GM19035 (cell line): Measurements from ENCODE around the gene TMEM115.

ENCODE experiments used
- ATAC-seq: cut with Tn5 transposase; IDR thresholded peaks from one replicate; pipeline ENCODE4 v1.9.1; 2021; ENCODE audit not compliant: unreplicated experiment

TMEM115 gene

DNA sequence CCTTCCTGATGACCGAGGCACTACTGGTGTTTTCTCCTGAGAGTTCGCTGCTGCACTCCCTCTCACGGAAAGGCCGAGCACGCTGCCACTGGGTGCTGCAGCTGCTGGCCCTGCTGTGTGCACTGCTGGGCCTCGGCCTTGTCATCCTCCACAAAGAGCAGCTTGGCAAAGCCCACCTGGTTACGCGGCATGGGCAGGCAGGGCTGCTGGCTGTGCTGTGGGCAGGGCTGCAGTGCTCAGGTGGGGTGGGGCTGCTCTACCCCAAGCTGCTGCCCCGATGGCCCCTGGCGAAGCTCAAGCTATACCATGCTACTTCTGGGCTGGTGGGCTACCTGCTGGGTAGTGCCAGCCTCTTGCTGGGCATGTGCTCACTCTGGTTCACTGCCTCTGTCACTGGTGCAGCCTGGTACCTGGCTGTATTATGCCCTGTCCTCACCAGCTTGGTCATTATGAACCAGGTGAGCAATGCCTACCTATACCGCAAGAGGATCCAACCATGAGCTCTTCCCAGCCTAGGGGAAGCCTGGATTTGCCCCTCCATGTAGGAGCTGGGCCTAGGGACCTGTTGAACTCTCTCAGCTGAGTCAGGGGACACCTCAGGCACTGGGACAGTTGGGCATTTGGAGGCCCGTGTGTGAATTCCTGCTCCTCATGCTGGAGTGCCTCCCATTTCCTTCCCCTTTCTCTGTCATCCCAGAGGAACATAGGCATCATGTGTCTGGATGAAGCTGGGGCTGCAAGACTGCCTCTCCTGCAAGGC, 5.9 kb downstream of the TMEM115 start:
- no peak for ATAC-seq

DNA sequence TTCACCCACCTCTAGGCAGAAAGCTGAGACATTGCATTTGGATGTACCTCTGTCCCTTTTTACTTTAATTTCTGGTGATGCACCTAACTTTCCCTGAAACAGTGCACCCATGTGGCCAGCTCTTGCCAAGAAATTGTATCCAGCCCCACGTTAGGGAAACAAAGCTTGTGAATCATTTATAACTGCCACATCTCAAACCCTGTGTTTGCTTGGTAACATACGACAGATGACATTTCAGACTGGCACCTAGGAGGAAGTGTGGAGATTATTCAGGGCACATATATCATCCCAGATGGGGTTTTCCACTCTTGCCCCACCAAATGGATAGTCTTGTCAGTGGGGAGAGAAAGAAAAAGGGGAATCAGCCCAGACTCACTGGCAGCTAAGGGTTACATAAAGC, 6.5 kb downstream of the TMEM115 start:
- no peak for ATAC-seq

DNA sequence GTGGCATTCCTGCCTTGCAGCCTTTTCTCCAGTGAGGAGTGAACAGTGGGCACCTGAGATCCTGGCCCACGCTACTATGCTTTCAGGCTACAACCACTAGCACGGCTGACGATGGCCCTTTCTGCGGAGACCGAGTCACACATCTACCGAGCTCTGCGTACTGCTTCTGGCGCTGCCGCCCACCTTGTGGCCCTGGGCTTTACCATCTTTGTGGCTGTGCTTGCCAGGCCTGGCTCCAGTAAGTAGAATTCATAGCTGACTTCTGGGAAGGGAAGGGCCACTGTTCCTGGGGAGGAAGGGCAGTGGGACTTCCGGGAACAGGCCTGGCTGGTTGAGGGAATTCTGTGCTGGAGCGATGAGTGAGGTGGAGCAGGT, 8.0 kb downstream of the TMEM115 start:
- ATAC-seq, result no peak

DNA sequence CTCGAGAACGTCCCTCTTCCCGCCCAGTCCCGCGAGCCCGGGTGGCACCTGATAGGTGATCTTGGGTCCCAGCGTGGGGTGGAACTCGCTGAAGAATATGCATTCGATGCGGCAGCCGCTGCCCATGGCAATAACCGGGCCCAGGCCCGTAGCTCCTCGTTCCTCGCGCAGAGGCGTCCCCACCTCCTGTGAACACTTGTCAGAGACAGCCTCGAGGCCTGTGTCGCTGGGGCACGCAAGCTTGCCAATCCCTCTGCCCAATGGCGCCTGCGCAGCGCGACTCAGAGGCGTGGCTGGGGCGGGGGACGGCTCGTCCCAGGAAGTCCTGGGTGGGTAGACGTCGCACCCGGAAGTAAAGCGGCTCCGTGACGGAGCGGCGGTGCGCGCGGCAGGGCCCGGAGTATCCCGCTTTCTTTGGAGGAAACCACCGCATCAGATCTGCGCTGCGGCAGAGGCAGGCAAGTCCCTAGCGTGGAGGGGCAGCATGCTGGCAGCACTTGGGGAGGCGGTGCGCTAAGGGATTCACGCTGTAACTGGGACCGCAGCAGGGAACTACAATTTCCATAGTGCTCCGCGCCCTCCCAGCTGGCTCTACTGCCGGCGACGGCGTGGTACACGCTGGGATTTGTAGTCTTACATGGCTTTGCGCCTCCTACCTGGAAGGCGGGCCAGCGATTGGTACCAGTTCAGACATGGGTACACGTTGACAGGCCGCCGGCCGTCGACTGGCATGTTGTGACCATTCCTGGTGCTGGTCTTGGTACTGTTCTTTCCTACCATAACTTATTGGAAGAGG, 8.6 kb downstream of the TMEM115 start, which contains the start of the genes CYB561D2 and NPRL2:
Gene CYB561D2 (plus strand): TSS at position 336 of the 796 bp plus-strand sequence. CDS start 572 bp downstream, outside the sequence.
Gene NPRL2 (minus strand): TSS at position 249 of the 796 bp plus-strand sequence. CDS start 123 bp downstream, at position 126.
- peak; percentile 80 for ATAC-seq

DNA sequence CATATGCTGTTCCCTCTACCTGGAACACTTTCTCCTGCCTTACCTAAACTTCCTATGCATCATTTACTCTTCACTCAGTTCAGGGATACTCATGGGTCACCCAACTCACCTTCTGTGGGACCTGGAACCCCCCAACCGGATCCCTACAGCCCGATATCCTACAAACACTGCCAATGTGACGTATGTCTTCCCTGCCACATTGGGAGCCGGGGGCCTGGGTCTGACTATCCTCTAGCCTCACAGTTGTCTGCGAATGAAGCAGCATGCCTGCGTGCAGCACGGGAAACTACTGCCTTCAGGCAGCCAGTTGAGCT, 9.2 kb downstream of the TMEM115 start:
- no peak for ATAC-seq

DNA sequence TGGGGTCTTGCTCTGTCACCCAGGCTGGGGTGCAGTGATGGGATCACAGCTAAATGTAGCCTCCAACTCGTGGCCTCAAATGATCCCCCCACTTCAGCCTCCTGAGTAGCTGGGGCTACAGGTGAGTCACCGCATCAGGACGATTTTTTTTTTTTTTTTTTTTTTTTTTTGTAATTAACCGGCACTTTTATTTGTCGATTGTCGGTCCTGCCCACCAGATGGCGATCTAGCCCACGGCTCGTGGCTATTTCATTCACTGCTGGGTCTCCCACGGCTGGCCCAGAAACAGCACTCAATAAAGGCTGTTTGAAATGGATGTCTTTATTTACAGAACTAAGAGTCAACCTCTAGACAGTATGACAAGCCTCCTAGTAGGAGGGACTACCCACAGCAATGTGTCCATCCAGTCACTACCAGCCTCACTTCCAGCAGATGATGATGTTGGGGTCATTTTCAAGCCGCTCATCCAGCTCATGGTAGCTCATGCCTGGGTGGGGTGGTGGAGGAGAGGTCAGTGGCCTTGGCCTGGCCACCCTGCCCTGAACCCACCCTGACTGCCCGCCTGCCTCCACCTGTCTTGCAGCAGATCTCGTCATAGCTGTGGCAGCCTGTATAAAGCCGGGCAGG, 12.0 kb downstream of the TMEM115 start:
- no peak for ATAC-seq

DNA sequence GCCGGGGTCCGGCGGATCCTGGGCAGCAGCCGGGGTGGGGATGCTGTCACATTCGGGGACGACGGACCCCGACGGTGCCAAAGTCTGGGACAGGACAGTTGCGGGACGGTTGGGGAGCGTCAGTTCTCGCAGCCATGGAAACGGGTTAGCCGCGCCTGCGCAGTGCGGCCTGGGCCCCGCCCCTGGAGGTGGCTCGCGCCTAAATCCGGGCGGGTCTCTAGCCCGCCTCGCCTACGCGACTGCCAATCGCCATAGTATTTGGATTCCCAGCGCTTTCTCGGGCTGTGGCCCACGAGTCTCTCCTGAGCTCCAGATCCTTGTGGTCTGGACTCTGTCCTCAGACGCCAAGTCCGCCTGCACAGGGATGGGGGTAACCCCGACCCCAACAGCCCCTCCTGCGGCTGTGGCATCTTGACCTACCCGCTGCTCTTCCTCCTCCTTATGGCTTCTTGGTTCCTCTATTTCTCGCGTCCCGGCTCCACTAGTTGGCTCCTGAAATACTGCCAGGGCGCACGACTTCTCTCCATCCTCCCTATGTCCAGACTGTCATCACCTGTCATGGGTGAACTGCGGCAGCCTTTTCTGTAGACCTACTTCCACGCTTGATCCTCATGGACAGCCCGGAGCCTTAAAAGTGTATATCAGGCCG, 13.6 kb downstream of the TMEM115 start, which contains the start of gene ZMYND10:
Gene ZMYND10 (minus strand): TSS at position 147 of the 649 bp plus-strand sequence. CDS start 153 bp downstream, outside the sequence.
- ATAC-seq, result no peak

DNA sequence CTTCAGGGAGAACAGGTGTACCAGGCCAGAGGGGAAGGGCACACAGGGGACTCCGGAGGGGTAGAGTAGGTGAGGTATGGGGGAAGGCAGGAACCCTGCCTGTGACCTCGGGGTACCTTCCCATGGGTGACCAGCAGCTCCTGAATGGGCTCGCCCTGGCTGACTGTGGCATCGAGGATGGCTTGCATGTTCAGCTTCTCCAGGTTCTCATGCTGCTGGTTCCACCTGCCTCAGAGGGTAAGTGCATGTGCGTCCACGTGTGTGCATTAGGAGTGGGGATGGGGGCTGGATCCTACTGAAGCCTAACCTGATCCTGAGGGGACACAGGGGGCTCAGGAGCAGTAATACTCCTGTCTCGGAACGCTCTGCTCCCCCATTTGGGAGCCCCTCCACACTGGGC, 14.3 kb downstream of the TMEM115 start:
- no peak for ATAC-seq

- no peak for ATAC-seq
Observed at GRCh38 chr3:50342813-50343633, 16.3 kb downstream of the TMEM115 start.

- no peak for ATAC-seq
Observed at GRCh38 chr3:50341996-50342650, 17.2 kb downstream of the TMEM115 start.

- no peak for ATAC-seq
Observed at GRCh38 chr3:50341537-50341936, 17.8 kb downstream of the TMEM115 start.

DNA sequence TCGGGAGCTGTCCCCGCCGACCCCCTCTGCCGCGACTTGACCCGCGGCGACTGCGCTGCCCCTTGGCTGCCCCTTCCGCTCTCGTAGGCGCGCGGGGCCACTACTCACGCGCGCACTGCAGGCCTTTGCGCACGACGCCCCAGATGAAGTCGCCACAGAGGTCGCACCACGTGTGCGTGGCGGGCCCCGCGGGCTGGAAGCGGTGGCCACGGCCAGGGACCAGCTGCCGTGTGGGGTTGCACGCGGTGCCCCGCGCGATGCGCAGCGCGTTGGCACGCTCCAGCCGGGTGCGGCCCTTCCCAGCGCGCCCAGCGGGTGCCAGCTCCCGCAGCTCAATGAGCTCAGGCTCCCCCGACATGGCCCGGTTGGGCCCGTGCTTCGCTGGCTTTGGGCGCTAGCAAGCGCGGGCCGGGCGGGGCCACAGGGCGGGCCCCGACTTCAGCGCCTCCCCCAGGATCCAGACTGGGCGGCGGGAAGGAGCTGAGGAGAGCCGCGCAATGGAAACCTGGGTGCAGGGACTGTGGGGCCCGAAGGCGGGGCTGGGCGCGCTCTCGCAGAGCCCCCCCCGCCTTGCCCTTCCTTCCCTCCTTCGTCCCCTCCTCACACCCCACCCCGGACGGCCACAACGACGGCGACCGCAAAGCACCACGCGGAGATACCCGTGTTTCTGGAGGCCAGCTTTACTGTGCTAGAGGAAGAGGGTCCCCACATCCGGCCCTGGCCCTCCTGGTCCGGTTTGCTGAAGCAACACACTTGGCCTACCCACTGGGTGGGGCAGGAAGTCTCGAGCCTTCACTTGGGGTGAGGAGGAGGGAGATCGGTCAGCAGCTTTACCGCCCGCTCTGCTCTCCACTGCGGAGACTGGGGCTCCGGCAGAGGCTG, 18.6 kb downstream of the TMEM115 start, which contains the start of gene RASSF1:
Gene RASSF1 (minus strand): TSS at position 389 of the 882 bp plus-strand sequence. CDS start 31 bp downstream, at position 358.
- ATAC-seq, result no peak

GRCh38 chr3:50340147-50340447, 19.2 kb downstream of the TMEM115 start:
- no peak for ATAC-seq

DNA sequence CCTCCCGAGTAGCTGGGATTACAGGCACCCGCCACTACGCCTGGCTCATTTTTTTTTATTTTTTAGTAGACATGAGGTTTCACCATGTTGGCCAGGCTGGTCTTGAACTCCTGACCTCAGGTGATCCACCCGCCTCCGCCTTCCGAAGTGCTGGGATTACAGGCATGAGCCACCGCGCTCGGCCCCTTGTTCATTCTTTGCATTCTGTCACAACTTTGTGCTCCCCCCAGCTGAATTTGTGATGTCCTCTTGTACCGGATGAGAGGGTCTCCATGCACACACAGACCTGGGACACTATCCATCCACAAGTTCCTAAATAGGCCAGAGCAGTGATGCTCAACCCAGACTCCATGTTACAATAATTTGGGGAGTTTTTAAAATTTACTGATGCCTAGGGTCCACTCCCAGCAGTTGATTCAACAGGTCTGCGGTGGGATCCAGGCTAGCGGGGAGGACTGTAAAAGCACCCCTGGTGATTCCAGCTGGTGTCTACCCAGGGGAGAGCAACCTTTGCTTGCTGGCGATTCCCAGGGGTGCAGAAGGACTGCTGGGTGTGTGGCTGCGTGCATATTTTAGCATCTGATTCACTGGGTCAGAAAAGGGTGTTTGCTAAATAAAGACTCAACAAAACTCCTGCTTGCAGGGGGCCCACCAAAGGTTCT, 19.7 kb downstream of the TMEM115 start:
- ATAC-seq, result no peak

DNA sequence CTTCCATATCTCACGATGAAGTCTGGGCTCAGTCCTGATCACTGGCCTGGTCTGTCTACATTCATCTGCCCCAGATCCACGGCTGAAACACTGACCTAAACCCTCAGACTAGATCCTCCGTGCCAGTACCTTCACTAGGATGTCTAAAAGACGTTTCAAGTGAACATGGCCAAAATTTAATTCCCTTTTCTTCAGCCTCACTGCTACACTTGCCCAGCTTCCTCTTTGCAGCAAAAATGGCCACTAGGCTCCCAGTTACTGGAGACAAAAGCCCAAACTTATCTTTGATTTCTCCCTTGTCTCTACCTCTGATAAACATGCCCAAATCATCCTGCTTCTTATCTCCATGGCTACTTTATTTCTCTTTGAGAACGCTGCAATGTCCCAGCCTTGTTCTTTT, 20.4 kb downstream of the TMEM115 start:
- no peak for ATAC-seq

- ATAC-seq, result peak; percentile 78
Observed at GRCh38 chr3:50337175-50337861, 22.0 kb downstream of the TMEM115 start.

- ATAC-seq, result peak; percentile 39
Observed at GRCh38 chr3:50336452-50337174, 22.7 kb downstream of the TMEM115 start.
